ENCODE data around the gene GPR180.
"Not testable (repeated sequence)": the region's sequence is repeated elsewhere in the genome, so short reads cannot be mapped to it uniquely, and the experiment has no call there.

The GPR180 gene

DNA sequence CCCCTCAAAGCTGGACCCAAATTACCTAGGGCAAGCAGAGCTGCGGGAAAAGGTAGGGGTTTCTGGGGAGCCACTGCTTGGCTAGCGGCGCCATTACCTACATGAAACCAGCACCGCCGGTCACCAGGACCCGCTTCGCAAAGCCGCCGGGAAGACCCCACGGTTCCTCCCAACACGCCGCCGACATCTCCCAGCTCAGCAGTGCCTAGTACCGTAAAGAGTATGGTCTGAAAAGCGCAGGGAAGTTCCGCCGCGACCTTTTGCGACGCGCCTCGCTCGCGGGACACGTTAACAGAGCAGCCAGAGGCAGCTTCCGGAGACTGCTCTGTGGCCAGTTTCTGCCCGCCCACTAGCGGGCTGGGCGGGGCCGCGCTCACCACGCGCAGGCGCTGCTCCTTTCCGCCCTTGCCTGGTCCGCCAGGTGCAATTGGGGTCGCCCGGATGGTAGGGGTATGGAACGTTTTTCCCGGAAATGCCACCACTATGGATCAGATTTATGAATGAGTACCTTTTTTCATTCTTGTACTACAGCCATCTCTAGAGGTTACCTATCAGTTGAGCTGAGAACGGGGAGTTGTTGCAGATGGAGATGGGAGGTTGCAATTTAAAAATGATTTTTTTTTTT lies 5.6 kb upstream of the GPR180 start, which contains the start of gene TGDS:
TGDS (minus strand) TSS at position 203 of the 625 bp plus-strand sequence; CDS start at position 187, 16 bp downstream.
- in situ Hi-C loops (cut with MboI; ENCODE audit: low sequenced_read_pairs), result no loop called here

DNA sequence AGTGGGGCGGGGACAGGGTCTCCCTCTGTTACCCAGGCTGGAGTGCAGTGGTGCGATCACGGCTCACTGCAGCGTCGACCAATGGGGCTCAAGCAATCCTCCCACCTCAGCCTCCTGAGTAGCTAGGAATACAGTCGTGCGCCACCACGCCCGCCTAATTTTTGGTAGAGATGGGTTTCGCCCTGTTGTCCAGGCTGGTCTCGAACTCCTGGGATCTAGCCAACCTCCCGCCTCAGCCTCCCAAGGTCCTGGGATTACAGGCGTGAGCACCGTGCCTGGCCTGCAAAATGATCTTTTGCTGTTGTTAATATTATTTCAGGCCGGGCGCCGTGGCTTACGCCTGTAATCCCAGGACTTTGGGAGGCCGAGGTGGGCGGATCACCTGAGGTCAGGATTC lies 5.1 kb upstream of the GPR180 start:
- in situ Hi-C loops (cut with MboI; ENCODE audit: low sequenced_read_pairs), result no loop called here

DNA sequence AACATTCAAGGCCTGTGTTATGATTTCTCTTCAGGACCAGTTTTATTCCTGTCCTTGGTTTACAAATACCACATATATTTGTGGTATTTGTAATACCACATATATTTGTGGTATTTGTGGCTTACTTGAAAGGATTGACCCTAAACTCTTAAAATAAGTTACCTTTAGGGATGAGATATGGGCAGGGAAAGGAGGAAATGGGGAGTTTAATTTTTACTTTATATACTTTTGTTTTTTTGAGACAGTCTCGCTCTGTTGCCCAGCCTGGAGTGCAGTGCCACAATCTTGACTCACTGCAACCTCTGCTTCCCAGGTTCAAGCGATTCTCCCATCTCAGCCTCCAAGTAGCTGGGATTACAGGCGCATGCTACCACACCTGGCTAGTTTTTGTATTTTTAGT lies 3.4 kb upstream of the GPR180 start:
- in situ Hi-C loops (cut with MboI; ENCODE audit: low sequenced_read_pairs), result no loop called here

DNA sequence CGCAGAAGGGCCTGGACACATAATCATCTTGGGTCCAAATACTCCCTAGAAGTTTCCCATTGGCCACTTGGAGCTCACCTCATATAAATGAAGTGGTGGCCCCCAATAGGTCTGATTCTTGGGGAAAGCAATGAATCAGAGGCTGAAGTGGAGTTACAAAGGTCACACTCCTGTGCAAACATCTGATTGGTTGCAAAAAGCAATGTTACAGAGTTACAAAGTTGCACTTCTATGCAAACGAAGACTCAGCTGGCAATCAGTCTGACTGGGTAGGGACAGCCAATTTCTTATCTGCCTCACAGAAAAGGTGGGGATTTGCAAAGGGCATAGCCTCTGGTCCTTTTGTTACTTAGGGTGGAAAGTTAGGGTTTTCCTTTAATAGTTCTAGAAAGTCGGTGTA lies 1.8 kb upstream of the GPR180 start:
- in situ Hi-C loops (cut with MboI; ENCODE audit: low sequenced_read_pairs), result loop anchor here (10.0 kb wide), 1 partner anchor 165 kb away; no protein-coding TSS in a partner anchor

DNA sequence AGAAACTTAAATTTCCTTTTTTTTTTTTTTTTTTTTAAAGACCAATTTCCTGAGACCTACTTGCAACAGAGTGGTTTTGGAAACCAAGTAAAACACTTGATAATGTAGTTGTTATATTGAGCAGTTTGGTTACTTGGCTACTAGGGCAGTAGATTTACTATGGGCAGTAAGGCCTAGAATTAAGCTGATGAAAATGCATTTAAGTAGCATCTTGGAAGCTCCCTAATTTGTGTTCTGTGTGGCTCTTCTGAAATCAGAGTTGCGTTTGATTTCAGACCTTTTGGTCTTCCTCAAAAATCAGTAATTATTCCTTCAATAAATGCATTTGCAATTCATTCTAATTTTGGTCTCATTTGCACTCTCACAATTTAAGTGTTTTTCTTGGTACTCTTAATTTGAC lies 810 bp downstream of the GPR180 start:
- in situ Hi-C loops (cut with MboI; ENCODE audit: low sequenced_read_pairs), result loop anchor here (10.0 kb wide), 1 partner anchor 168 kb away; no protein-coding TSS in a partner anchor

- in situ Hi-C loops (cut with MboI; ENCODE audit: low sequenced_read_pairs), result loop anchor here (10.0 kb wide), 1 partner anchor 172 kb away; no protein-coding TSS in a partner anchor
These were observed 5.4 kb downstream of the GPR180 start for GRCh38 chr13:94607056-94607455.

DNA sequence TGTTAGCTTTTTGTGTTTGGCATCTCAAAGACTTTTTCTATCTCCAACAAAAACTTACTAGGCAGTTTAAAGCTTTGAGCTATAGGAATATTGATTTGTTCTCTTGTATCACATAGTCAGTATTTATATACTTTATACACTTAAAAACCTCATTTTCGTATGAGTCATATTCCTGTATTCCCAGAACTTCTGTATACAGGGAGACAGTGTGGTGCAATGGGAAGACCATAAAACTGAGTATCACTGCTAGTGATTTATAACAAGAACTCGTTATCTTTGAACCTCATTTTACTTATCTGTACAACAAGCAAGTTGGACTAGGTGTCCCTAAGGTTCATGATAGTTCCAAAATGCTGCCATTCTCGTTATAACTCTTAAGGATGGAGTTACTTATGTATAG lies 6.3 kb downstream of the GPR180 start:
- in situ Hi-C loops (cut with MboI; ENCODE audit: low sequenced_read_pairs), result loop anchor here (10.0 kb wide), 1 partner anchor 173 kb away; no protein-coding TSS in a partner anchor

DNA sequence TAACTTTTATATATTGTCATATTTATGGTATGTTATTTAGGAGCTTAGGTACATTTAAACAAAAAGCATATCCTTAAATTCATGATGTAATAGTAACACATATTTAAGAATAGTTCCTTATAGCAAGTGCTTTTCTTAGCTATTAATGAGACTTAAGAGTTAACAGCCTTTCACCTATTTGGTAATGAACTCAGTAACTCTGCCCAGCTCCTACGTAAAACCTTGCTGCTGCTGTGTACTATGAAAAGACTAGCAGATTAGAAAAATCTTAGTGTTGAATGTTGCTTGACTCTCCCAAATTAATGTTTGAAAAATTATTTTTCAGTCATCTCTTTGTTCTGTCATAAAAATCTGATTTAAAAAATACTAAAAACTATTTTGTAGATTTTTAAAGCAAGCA lies 6.9 kb downstream of the GPR180 start:
- in situ Hi-C loops (cut with MboI; ENCODE audit: low sequenced_read_pairs), result loop anchor here (10.0 kb wide), 1 partner anchor 174 kb away; no protein-coding TSS in a partner anchor

DNA sequence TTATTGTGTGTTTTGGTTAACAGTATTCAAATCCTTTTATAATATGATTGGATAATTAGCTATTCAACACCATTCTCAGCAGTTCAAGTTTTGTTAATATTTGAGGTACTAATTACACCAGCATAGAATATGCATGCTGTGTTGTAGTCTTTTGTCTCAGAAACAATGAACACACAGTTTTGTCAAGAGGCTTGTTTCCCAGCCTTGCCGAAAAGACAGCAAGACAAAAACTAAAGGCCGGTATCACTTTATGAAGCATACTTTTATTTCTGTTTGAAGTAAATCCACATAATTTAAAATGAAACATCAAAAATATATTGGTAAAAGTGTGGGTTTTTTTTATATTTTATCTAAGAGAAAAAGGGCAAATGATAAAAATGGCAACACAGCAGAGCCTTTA lies 7.5 kb downstream of the GPR180 start:
- in situ Hi-C loops (cut with MboI; ENCODE audit: low sequenced_read_pairs), result loop anchor here (10.0 kb wide), 1 partner anchor 174 kb away; no protein-coding TSS in a partner anchor

GRCh38 chr13:94610475-94610874 lies 8.8 kb downstream of the GPR180 start:
- in situ Hi-C loops (cut with MboI; ENCODE audit: low sequenced_read_pairs), result no loop called here

- in situ Hi-C loops (cut with MboI; ENCODE audit: low sequenced_read_pairs), result no loop called here
These were observed 10.4 kb downstream of the GPR180 start for GRCh38 chr13:94612050-94612449.

GRCh38 chr13:94613051-94613450 lies 11.4 kb downstream of the GPR180 start:
- in situ Hi-C loops (cut with MboI; ENCODE audit: low sequenced_read_pairs), result no loop called here

- in situ Hi-C loops (cut with MboI; ENCODE audit: low sequenced_read_pairs), result no loop called here
These were observed 15.8 kb downstream of the GPR180 start for GRCh38 chr13:94617389-94618000.

DNA sequence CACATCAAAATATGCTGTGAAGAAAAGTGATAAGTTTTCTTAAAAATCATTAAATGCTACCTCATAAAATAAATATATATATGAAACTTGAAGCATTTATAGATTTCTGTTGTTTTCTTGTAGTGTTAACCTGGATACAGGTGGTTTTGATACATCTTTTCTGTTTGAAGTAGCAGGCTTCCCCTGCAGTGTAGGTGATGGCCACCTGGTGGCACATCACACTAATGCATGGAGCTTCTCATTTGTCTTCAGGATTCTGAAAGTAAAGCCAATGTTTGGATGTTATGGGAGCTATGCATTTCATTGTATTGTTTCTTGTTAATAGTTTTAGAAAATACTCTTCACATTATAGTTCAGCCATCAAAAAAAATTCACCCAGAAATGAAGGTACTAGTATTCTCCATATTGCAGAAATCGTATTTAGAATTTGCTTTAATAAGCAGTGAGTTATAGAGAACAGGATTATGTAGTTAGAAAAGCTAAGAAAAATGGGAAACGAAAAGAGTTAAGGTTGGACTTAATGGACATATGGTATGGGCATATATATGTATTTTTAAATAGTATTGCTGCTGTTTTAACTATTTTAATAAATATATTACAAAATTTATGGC lies 18.7 kb downstream of the GPR180 start:
- in situ Hi-C loops (cut with MboI; ENCODE audit: low sequenced_read_pairs), result no loop called here

- in situ Hi-C loops (cut with MboI; ENCODE audit: low sequenced_read_pairs), result no loop called here
These were observed 20.7 kb downstream of the GPR180 start for GRCh38 chr13:94622344-94622743.

DNA sequence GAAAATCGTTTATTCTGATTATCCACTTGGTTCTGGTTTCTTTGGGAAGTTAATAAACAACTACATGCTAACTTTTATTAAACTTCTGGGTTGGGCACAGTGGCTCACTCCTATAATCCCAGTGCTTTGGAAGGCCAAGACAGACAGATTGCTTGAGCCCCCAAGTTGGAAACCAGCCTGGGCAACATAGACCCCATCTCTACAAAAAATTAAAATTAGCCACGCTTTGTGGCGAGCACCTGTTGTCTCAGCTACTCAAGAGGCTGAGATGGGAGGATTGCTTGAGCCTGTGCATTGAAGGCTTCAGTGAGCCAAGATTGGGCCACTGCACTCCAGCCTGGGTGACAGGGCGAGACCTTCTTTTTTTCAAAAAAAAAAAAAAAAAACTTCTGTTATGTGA lies 21.7 kb downstream of the GPR180 start:
- in situ Hi-C loops (cut with MboI; ENCODE audit: low sequenced_read_pairs), result no loop called here

DNA sequence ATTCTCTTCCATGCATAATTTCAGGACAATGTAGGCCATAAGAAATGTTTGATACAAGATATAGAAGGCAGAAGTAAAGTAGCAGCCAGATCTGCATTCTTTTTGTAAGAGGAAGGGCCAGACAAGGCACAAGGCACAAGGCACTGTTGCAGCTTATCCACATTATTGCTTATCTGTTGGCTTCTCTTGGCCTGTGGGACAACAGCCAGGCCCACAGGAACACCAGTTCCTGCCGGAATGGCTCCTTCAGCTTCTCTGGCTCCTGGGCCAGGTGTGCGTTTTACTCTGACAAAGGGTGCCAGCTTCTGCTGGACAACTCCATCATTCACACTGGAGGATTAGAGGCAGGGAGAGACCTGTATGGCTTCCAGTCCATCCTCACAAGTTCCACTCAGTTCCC lies 29.2 kb downstream of the GPR180 start:
- in situ Hi-C loops (cut with MboI; ENCODE audit: low sequenced_read_pairs), result no loop called here

DNA sequence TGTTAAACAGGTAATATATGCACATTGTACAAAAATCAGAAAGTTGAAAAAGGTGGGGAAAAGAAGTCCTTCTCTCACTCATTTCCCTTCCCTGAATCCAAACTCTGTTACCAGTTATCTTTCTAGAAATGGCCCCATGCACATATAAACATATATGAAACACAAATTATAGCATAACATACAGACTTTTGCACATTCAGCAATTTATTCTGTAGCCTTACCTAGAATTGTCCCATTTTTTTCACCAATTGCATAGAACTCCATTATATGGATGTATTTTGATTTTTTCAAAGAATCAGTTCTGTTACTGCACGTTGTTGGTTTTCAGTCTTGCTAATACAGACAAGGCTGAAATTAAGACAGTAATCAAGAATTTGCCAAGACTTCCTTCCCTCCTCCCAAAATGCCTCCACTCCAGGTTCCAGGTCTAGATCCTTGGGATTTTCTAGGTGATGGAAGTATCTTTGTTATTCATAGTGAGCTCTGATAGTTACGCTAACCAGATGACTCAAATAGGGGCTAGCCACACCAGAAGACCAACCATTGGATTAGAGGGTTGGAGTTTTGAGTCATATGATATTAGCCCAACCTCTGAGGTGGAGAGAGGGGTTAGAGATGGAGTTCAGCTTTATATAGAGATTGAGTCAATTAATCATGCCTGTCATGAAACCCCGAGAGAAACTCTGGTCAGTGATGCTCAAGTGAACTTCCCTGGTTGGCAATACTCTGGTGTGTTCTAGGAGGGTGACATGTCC lies 30.7 kb downstream of the GPR180 start:
- in situ Hi-C loops (cut with MboI; ENCODE audit: low sequenced_read_pairs), result no loop called here

DNA sequence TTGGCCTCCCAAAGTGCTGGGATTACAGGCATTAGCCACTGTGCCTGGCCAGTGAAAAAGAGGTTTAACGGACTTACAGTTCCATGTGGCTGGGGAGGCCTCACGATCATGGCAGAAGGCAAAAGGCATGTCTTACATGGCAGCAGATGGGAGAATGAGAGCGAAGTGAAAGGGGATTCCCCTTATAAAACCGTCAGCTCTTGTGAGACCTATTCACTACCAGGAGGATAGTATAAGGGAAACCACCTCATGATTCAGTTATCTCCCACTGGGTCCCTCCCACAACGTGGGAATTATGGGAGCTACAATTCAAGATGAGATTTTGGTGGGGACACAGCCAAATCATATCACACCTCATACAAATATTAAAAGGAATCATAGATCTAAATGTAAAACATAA lies 34.4 kb downstream of the GPR180 start:
- in situ Hi-C loops (cut with MboI; ENCODE audit: low sequenced_read_pairs), result not testable (repeated sequence)

DNA sequence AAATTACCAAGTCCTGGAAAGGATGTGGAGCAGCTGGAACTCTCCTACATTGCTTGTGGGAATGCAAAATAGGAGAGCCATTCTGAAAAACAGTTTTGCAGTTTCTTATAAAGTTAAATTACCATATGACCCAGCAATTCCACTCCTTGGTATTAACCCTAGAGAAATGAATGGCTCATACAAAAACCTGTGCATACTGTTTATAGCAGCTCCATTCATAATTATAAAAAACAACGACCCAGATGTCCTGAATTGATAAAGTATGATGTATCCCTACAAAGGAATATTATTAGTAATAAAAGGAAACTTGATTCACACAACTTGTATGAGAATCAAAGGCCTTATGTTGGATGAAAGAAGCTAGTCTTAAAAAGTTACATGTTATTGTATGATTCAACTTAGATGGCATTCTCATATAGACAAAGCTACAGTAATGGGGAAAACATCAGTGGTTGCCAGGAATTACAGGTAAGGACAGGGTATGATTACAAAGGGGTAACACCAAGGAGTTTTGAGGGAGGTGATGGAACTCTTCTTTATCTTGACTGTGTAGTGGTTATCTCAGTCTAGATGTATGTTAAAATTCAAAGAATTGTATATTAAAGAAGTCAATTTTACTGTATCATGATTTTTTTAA lies 35.4 kb downstream of the GPR180 start:
- in situ Hi-C loops (cut with MboI; ENCODE audit: low sequenced_read_pairs), result no loop called here

DNA sequence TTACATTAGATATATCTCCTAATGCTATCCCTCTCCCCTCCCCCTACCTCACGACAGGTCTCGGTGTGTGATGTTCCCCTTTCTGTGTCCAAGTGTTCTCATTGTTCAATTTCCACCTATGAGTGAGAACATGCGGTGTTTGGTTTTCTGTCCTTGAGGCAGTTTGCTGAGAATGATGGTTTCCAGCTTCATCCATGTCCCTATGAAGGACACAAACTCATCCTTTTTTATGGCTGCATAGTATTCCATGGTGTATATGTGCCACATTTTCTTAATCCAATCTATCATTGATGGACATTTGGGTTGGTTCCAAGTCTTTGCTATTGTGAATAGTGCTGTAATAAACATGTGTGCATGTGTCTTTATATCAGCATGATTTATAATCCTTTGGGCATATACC lies 36.0 kb downstream of the GPR180 start:
- in situ Hi-C loops (cut with MboI; ENCODE audit: low sequenced_read_pairs), result not testable (repeated sequence)
